ENCODE data around the gene PSMB3.

PSMB3 gene

GRCh38 chr17:38733982-38734973 is 18.3 kb upstream of the PSMB3 start:
- no peak for DNase-seq

GRCh38 chr17:38735161-38735997 is 17.2 kb upstream of the PSMB3 start:
- DNase-seq, result peak; percentile 26

- DNase-seq, result no peak
These were observed 14.4 kb upstream of the PSMB3 start for GRCh38 chr17:38738007-38738662.

GRCh38 chr17:38738686-38739085 is 13.9 kb upstream of the PSMB3 start:
- DNase-seq, result no peak

GRCh38 chr17:38739305-38739704 is 13.2 kb upstream of the PSMB3 start:
- DNase-seq, result no peak

GRCh38 chr17:38740044-38740443 is 12.5 kb upstream of the PSMB3 start:
- no peak for DNase-seq

- DNase-seq, result no peak
These were observed 11.7 kb upstream of the PSMB3 start for GRCh38 chr17:38740806-38741205.

- no peak for DNase-seq
These were observed 11.1 kb upstream of the PSMB3 start for GRCh38 chr17:38741461-38741860.

- no peak for DNase-seq
These were observed 10.6 kb upstream of the PSMB3 start for GRCh38 chr17:38741921-38742410.

GRCh38 chr17:38742411-38743308 is 9.9 kb upstream of the PSMB3 start:
- DNase-seq, result no peak

GRCh38 chr17:38743556-38744171 is 8.9 kb upstream of the PSMB3 start:
- no peak for DNase-seq

GRCh38 chr17:38745545-38745944 is 7.0 kb upstream of the PSMB3 start:
- no peak for DNase-seq

- DNase-seq, result no peak
These were observed 6.3 kb upstream of the PSMB3 start for GRCh38 chr17:38746004-38746848.

GRCh38 chr17:38746849-38747462 is 5.6 kb upstream of the PSMB3 start:
- DNase-seq, result no peak

GRCh38 chr17:38747463-38748148 is 4.9 kb upstream of the PSMB3 start:
- peak; percentile 48 for DNase-seq

- DNase-seq, result peak; percentile 68
These were observed 4.2 kb upstream of the PSMB3 start, which contains the start of gene PCGF2 for GRCh38 chr17:38748149-38748891. Gene PCGF2, minus strand, starts transcription at chr17:38748336. Its CDS starts 7,934 bp downstream, at chr17:38740402.

GRCh38 chr17:38748892-38749222 is 3.7 kb upstream of the PSMB3 start:
- no peak for DNase-seq

GRCh38 chr17:38749223-38750043 is 3.1 kb upstream of the PSMB3 start:
- peak; percentile 53 for DNase-seq

All from T1000 (cell line).